ENCODE measurements around the gene VPS13C.

The VPS13C gene

DNA sequence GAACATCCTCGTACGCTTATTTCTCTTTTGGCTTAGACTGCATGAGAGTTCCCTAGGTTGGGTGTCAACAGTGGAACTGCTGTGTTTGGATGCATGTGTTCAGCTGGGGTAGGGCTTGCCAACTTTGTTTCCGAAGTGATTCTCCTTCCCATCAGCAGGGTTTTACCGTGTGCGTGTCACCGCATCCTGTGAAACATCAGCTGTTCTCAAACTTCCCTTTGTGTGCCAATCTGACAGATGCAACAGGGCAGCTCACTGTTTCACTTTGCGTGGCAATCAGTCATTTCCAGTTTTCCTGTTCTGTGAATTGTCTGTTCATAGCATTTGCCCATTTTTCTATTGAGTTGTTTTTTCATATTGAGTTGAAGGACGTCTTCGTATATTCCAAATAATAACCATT is 218.8 kb downstream of the VPS13C start:
- no peak for DNase-seq

- DNase-seq: no peak
These were observed 220.2 kb downstream of the VPS13C start for GRCh38 chr15:61840090-61840489.

- DNase-seq: no peak
These were observed 220.7 kb downstream of the VPS13C start for GRCh38 chr15:61839546-61839945.

DNA sequence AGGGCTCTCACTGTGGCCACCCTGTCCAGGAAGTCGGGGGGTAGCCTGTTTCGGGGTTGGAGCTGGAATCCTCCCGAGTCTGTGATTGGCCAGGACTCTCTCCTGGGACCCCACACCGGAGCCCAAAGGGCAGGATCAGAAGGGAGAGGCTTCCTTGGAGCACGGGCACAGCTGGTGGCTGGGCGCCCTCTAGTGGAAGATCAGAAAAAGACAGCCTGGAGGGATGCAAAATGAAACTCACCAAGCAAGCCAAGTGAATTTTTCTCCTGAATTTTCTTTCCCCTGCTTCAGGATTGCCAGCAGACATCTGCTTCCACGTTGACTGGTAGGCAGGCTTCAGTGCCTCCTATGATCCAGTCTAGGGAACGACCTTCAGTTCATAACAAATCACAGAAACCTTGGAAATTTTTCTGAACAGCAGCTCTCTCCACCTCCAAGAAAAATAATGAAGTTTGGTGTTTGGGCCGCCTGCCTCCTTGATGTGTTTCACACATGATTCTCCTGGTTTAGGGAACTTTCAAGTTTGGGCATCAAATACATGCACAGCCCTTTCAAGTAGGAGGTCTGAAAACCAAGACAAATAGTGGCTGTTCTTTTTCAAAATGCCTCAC is 224.6 kb downstream of the VPS13C start:
- peak; percentile 13 to 65 (median 26) for DNase-seq

DNA sequence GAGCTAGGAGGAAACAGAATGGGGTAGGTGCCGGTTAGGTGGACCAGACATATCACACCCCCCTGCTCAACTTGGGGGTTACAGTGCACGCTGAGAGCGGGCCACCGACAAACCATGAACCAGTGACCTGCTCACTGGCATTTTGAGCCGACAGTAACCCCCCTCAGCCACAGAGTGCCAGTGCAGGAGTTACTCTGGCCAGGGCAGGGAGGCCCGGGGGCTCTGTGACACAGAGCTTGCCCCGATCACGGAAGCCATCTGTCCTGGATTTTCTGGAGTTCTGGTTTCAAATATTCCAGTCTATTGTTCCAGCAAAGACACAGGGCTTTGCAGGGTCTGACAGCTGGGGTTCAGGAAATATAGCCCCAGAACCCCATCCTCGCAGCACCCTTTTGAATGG is 225.2 kb downstream of the VPS13C start:
- no peak for DNase-seq

DNA sequence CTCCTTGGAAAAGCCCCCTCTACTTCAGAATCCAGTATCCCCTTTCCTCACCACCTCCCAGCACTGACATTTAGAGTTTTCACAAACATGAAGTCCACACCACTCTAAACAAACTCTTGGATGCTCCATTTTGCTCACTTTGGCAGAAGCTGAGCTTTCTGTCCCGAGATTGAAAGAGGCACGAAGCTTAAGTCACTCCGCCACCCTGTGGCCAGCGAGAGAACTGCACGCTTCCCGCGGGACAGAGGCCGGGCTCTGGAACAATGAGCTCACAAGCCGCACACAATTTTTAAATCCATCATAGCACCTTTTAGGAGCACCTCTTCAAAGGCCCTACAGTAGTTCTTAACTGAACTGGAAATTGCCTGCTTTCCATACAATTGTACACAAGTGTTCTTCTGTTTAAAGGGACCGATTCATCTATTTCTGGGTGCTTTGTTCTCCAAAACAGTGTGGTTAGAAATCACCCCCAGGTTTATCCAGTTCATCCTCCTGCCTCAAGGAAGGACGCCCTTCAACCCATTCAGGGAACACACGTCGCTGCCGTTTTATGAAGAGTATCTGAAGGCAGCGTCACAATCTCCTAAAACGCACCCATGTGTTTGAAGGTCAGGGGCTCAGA is 226.1 kb downstream of the VPS13C start:
- peak; percentile 14 to 67 (median 45) for DNase-seq

- DNase-seq: no peak
These were observed 228.0 kb downstream of the VPS13C start for GRCh38 chr15:61832223-61832622.

DNA sequence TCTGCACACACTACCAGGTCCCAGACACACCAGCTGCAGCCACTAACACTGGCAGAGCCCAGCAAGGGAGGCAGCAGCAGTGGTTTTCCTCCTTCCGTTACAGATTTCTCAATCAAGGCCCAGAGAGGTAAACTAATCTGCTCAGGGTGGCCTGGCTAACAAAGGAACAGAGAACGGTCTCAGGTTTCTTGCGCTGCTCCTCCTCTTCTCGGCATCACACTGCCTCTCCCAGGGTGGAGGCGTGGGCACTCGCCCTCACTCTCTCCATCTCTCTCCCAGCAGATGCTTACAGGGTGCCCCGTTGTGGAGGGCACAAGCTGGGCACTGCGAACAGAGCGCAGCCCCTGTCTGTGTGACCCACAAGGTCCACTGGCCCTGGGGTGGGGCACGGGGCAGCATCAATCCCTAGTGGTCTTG is 228.7 kb downstream of the VPS13C start:
- no peak for DNase-seq

DNA sequence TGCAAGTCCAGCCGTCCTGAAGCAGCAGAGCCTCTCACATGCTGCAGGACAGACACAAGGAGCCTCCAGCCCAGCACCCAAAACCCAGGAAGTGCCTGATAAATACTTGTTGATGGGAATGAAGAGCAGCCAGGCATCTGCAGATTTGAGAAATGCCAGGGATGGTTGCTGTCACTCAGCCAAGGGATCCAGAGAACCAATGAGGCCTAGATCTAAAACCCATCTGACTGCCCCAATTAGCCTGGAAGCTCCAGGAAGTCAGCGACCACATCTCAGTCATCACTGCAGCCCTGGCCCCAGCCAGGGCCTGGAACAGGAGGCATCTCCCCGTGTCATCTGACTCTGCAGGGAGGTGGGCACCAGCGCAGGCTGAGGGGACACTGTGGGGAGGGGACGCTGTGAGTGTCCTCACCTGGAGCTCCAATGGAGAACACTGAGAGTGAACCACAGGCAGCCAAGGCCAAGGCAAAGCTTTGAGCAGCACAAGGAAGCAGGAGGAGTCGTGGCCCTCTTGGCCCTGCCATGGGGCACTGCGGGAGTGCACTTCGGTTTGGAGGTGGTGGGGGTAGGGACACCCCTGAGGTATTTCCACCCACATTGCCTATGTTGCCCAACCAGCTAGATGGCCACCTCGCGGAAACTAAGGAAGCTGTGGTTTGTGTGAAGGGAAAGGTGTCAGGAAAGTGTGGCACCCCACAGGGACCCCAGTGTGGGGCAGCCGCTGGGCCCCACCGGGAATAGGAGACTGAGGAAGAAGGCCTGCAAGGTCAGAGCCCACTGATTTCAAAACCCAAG is 229.5 kb downstream of the VPS13C start:
- no peak for DNase-seq

GRCh38 chr15:61829514-61829889 is 230.7 kb downstream of the VPS13C start:
- no peak for DNase-seq

- DNase-seq: no peak
These were observed 231.3 kb downstream of the VPS13C start for GRCh38 chr15:61828860-61829513.

- no peak for DNase-seq
These were observed 232.2 kb downstream of the VPS13C start for GRCh38 chr15:61828008-61828407.

DNA sequence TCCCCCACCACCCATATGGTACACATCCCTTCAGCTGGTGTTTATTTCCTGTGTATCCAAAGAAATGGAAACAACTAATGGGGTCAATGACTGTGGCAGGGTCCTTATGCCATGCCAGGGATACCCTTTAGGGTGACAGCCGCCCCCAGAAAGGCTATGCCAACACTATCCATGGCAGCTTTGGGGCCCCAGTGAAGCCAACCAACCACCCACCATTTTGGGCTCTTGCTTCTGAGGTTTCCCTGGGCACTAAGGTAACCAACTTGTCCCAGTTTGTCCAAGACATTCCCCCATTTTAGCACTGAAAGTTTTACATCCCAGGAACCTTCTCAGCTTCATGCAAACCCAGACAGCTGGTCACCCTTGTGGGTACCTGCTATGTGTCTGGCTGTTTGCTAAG is 233.1 kb downstream of the VPS13C start:
- no peak for DNase-seq

- DNase-seq: no peak
These were observed 236.0 kb downstream of the VPS13C start for GRCh38 chr15:61824291-61824690.

DNA sequence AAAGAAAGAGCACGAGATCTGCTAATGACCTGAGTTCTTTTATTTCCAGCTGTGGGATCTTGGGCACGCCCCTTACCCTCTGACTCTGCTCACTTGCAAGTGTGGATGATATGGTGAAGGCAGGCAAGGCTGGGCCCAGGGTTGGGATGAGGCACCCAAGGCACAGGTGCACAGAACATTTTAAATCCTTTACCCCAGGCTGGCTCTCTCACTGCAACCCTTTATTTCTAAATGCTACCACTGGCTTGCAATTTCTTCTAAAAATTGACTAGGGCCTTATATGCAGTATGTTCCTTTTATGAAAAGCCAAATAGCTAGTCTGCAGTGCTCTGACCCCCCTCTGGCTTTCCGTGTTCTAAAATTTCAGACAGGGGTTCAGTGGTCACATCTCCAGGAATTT is 237.7 kb downstream of the VPS13C start:
- no peak for DNase-seq

DNA sequence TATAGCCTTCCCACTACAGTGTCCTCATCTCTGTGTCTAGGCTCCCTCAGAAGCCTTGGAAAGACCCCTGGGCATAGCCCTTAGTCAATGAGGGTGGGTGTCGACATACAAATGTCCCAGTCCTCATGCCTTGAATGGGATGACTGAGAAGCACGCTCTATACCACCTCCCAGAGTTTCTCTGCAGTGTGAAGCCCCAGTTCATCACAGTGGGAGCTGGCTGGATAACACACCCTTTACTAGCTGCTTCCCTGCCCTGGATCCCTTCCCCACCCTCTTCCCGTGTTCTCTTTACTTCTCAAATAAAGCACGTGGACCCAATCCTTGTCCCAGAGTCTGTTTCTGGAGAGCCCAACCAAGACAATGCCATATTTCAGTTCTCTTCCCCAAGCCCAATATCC is 239.3 kb downstream of the VPS13C start:
- no peak for DNase-seq

DNA sequence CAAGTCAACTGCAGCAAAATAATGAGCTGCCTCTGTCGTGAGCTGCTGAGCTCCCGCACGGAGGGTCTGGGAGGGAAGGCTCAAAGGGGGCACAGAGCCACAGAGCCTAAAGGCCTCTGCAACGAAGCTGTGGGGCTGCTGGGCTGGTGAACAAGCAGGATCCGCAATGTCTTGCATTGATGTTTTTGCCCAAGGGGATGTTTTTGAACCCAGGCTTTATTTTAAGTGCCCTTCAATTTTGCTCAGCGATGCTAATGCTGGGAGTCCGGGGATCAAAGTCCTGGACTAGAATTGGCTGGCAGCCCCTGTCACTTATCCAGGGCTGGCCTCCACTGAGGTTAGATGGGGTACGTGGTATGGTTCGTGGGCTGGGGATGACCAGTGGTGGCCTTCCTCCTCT is 240.0 kb downstream of the VPS13C start:
- no peak for DNase-seq

DNA sequence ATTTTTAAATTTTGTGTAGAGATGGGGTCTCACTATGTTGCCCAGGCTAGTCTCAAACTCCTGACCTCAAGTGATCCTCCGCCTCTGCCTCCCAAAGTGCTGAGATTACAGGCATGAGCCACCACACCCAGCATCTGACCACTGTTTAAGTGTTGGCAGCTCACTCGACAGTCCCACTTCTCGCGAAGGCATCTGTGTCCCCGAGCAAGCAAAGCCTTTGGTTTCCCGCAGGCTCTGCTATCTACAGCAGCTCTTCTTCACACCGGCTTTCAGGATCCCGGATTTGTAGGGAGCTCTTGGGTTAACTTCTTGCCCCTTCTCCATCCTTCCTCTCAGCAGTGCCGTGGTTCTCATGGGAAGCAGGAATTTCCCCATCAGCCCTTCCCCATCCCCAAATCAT is 240.9 kb downstream of the VPS13C start:
- no peak for DNase-seq

DNA sequence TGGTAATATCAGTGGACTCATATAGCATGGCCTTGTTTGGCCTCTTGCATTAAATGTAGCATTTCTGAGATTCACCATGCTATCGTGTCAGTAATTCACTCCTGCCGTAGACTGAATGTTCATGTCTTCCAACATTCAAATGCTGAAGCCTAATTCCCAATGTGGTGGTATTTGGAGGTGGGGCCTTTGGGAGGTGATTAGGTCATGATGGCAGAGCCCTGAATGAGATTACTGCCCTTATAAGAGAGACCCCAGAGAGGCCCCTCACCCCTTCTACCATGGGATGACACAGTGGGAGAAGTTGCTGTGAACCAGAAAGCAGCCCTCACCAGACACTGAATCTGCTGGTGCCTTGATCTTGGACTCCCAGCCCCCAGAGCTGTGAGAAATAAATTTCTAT is 241.4 kb downstream of the VPS13C start:
- DNase-seq: no peak

DNA sequence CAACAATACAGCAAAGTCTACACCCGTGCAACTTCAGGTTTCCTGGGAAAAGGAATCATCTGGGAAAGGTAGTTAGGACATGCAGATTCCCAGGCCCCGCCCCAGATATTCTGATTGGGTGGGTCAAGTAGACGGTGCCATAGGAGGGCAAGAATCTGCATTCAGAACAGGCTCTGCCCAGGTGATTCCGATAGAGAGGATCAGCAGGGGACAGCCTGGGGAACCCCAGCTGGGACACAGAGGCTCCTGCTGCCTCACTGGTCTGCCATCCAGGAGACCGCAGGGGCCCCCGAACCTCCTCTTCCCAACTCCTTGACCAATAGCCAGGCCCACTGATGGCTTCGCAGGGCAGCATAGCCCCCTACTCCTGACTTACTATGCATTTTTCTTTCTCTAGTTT is 243.4 kb downstream of the VPS13C start:
- no peak for DNase-seq

DNA sequence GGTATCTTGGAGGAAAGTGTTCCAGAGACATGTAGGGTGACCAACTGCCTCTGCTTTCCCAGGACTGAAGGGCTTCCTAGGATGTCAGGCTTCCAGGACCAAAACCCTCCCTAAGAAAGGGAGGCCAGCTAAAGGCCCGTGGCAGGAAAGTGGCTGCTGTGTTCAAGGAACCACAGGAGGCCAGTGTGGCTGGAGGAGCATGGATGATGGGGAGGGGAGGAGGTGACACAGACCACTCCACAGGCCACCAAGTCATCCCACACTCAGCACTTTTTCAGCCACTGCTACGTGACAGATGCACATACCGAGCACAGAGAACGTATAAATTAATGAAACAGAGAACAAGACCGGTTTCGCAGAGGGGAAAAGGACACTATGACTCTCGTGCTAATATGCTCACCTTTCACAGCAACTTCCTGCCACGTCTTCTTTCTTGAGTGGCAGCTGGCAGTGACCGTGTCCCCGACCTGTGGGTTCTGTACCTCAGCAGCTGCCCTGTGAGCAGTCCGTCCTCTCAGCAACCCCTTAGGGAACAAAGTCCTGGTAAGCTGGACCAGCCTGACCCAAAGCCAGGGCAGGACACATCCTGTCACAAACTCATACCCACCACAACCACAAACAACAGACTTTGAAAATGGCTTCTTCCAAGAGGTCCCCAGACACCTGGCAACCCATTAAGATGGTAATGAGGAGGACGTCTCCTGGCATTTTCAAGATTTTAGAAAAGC is 244.7 kb downstream of the VPS13C start:
- DNase-seq: no peak

DNA sequence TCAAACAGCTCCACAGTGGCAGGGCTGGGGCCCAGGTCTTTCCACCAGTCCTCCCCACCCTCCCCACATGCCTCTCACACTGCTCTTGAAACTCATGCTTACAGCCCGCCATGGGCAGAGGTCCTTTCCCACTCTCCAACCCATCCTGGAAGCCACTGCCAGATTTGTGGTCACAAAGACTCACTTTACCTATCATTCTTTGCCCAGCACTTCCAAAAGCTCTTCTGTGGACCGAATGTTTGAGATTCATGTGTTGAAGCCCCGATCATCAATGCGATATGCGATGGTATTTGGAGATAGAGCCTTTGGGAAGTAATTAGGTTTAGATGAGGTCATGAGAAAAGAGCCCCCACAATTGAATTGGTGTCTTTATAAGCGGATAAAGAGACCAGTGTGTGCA is 247.8 kb downstream of the VPS13C start:
- DNase-seq: no peak

GRCh38 chr15:61811952-61812351 is 248.3 kb downstream of the VPS13C start:
- DNase-seq: no peak

All from stimulated activated naive CD4-positive, alpha-beta T cell (primary cell).